ENCODE measurements around the gene GSTK1.

The GSTK1 gene

GRCh38 chr7:143250822-143251221 lies 12.4 kb upstream of the GSTK1 start:
- TF ChIP-seq CTCF (IDR thresholded peaks at IDR 0.05) = no peak

- no peak for TF ChIP-seq CTCF (IDR thresholded peaks at IDR 0.05)
Observed at GRCh38 chr7:143252006-143252405, 11.2 kb upstream of the GSTK1 start.

GRCh38 chr7:143255564-143255963 lies 7.7 kb upstream of the GSTK1 start:
- no peak for TF ChIP-seq CTCF (IDR thresholded peaks at IDR 0.05)

GRCh38 chr7:143256325-143256724 lies 6.9 kb upstream of the GSTK1 start:
- TF ChIP-seq CTCF (IDR thresholded peaks at IDR 0.05) = no peak

GRCh38 chr7:143256932-143257331 lies 6.3 kb upstream of the GSTK1 start:
- no peak for TF ChIP-seq CTCF (IDR thresholded peaks at IDR 0.05)

GRCh38 chr7:143257501-143257900 lies 5.7 kb upstream of the GSTK1 start:
- TF ChIP-seq CTCF (IDR thresholded peaks at IDR 0.05) = no peak

- TF ChIP-seq CTCF (IDR thresholded peaks at IDR 0.05) = no peak
Observed at GRCh38 chr7:143258831-143259230, 4.4 kb upstream of the GSTK1 start.

- TF ChIP-seq CTCF (IDR thresholded peaks at IDR 0.05) = no peak
Observed at GRCh38 chr7:143259765-143260164, 3.5 kb upstream of the GSTK1 start.

Data from LNCAP (cell line).